ENCODE measurements around the gene P4HA1.
A peak's percentile ranks its signal among the peaks of the same experiment; 100 is the strongest.
"Not testable (repeated sequence)": the region's sequence is repeated elsewhere in the genome, so short reads cannot be mapped to it uniquely, and the experiment has no call there.

Gene P4HA1

DNA sequence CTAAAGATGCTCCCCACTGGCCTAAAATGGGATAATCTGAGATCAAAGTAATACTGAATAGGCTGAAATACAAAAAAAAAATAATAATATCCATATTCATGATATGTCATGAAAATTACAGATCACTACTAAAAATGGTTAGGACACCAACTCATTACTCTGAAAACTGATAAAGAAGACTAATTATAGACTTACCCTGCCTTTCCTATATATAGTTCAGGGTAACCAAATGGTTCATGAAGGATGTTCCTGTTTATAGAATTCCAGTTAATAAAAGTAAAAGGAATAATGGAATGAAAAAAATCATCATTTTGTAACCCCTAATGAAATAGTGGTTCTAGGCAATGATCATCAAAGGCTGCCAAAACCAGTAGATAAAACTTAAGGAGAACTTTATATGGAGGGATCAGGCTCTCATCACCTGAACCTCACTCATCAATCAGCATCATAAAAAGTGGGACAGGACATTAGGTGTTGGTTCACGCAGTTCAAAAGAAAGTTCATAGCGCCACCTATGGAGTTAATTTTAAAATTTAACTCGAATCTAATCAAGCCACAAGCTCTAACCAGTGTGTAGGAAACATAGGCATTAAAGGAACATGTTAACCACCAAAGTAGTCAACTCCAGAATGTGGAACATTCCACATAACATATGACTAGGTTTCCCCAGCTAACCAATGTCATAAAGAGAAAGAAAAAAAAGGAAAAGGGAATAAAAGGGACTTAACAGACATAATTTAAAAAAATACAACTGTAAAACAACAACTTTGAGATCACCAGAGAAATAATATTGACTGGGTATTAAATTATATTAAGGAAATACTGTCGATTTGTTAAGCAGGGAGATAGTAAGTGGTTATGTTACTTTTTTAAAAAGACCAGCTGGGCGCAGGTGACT, 35.7 kb downstream of the P4HA1 start:
- DNase-seq (ENCODE audit: insufficient read length) (no peak), FAIRE-seq (peak; percentile 63)
- TF ChIP-seq TAF1 (IDR thresholded peaks at IDR 0.05; ENCODE audit: borderline replicate concordance, low read depth, low read length) (no peak), POLR2AphosphoS5 (IDR thresholded peaks at IDR 0.05; ENCODE audit: low read depth, low read length) (no peak), POLR2A (IDR thresholded peaks at IDR 0.05; ENCODE audit: low read depth, low read length) (no peak)

DNA sequence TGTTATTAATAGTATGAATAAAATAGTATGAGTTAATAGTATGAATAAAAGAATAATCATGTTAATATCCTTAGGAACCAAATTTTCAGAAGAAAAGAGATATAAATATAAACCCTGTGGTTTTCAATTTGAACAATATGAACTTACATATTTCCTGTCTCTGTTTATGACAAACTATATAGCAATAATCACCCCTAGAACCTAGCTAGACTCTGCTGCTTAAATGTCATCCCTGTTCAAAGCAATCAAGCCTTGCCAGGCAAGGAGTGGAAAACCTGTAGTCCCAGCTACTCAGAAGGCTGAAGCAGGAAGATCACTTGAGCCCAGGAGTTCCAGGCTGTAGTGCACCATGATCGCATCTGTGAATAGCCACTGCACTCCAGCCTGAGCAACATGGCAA, 36.5 kb downstream of the P4HA1 start:
- no peak for TF ChIP-seq TAF1 (IDR thresholded peaks at IDR 0.05; ENCODE audit: borderline replicate concordance, low read depth, low read length)
- TF ChIP-seq POLR2A (IDR thresholded peaks at IDR 0.05; ENCODE audit: low read depth, low read length) = no peak
- no peak for TF ChIP-seq POLR2AphosphoS5 (IDR thresholded peaks at IDR 0.05; ENCODE audit: low read depth, low read length)
- DNase-seq (ENCODE audit: insufficient read length) = no peak
- FAIRE-seq = no peak

DNA sequence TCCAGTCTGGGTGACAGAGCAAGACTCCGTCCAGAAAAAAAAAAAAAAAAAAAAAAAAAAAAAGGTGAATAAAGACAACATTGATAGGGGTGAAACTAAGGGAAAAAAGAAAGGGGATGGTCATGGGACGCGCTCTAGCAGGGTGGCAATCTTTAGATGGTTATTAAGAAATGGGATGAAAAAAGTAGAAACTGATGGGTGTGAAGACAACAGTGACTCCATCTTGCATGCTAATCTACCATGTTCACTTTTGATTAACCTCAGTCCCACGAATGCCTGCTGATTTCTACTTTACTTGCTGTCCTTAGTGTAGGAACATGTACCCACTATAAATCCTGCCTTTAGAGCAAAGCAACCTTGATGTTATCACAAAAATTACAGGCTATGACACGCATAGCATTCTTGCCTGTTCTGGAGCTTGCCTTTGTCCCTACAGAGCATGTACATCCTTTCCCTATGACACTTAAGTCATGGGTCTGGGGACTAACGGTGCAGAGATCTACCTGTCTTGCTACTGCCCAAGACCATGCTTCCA, 38.5 kb downstream of the P4HA1 start:
- FAIRE-seq (no peak), DNase-seq (ENCODE audit: insufficient read length) (no peak)
- TF ChIP-seq POLR2A (IDR thresholded peaks at IDR 0.05; ENCODE audit: low read depth, low read length) (no peak), POLR2AphosphoS5 (IDR thresholded peaks at IDR 0.05; ENCODE audit: low read depth, low read length) (no peak), TAF1 (IDR thresholded peaks at IDR 0.05; ENCODE audit: borderline replicate concordance, low read depth, low read length) (no peak)

DNA sequence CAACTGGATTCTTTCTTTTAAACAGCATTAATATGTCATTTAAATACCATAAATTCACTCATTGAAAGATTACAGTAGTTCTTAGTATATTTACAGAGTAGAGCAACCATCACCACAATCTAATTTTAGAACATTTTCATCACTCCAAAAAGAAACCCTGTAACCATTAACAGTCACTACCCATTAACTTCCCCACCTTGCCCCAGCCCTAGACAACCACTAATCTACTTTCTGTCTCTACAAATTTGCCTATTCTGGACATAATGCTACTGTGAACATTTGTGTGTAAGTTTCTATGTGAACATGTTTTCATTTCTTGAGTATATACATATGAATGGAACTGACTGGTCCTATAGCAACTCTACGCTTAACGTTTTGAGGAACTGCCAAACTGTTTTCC, 42.4 kb downstream of the P4HA1 start:
- TF ChIP-seq TAF1 (IDR thresholded peaks at IDR 0.05; ENCODE audit: borderline replicate concordance, low read depth, low read length) (no peak), POLR2AphosphoS5 (IDR thresholded peaks at IDR 0.05; ENCODE audit: low read depth, low read length) (no peak), POLR2A (IDR thresholded peaks at IDR 0.05; ENCODE audit: low read depth, low read length) (no peak)
- FAIRE-seq (no peak), DNase-seq (ENCODE audit: insufficient read length) (no peak)

DNA sequence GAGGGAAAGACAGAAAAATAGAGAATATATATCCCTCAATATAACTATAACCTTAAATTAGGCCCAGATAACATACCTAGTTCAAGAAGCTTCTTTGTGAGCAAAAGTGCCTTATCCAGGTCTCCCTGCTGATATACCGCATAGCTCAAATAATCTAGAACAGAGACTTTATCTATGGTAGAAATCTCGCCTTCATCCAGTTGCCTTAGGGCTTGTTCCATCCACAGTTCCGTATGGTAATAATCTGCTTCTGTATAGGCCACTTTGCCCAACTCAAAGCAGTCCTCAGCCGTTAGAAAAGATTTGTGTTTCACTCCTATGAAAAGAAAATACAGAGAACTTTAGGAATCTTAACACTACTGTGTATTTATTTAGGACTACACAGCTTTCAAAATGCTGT, 43.4 kb downstream of the P4HA1 start:
- no peak for TF ChIP-seq POLR2A (IDR thresholded peaks at IDR 0.05; ENCODE audit: low read depth, low read length)
- TF ChIP-seq POLR2AphosphoS5 (IDR thresholded peaks at IDR 0.05; ENCODE audit: low read depth, low read length) = no peak
- TF ChIP-seq TAF1 (IDR thresholded peaks at IDR 0.05; ENCODE audit: borderline replicate concordance, low read depth, low read length) = no peak
- no peak for DNase-seq (ENCODE audit: insufficient read length)
- no peak for FAIRE-seq

DNA sequence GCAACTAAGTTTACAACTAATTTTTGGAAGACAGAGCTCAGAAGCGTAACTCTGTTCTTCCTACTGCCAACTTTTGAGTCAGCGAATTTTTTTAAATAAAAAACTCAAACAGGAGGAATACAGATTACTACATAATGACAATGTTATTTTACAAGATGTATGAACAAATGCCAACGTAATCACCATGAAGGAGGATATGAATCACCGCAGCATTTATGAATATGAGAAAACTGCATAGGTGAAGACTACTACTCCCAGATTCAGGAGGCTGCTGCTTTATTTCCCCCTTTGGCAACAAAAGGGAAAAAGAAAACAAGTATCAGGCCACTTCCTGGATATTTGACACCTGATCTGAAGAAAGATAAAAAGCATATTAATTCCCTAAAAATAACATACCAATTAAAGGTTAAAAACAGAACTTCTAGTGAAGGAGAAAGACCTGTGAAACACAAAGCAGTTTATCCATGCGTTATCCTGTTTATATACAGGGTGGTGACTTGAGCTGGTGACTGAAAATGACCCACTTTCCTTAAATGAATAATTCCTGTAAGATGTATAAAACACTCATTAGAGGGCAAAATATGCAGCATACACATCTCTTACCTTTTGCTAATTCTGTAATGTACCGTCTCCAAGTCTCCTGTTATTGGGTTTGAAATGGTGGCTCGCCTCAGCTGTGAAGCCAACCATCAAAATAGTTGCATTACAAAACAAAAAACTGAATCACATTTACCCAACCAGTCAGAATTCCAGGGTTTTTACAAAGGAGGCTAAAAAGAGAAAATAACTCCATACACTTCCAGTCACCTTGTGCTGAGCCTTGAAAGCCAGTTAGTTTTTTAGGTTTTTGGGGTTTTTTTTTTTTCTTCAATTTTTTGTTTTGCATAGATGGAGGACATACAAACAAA, 52.0 kb downstream of the P4HA1 start:
- no peak for TF ChIP-seq POLR2A (IDR thresholded peaks at IDR 0.05; ENCODE audit: low read depth, low read length)
- TF ChIP-seq TAF1 (IDR thresholded peaks at IDR 0.05; ENCODE audit: borderline replicate concordance, low read depth, low read length) = no peak
- no peak for TF ChIP-seq POLR2AphosphoS5 (IDR thresholded peaks at IDR 0.05; ENCODE audit: low read depth, low read length)
- FAIRE-seq (no peak), DNase-seq (ENCODE audit: insufficient read length) (no peak)

DNA sequence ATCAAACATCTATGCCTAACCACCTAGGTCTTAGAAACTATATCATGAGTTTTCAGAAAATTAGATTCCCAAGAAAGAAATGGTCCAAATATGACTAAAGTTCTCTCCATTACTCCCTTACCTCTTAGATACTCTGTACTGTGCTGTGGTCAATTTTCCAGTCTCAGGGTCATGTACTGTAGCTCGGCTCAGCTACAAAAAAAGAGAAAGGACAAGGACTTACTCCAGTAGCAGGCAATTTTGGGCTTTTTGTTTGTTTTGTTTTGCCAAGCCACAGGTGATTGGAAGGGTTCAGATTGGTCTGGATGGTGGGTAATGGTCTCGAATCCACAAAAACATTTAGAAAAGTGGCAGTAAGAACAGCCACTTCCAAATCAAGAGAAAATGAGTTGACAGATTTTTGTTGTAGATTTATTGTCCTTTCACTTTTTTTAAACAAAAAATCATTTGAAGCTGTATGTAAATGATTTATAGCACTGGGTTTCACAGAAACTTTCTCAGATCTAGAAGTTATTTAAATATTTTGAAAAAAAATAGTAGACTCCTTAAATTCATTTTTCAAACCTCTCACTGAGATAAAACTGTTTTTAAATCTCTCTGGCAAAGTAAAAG, 52.8 kb downstream of the P4HA1 start:
- DNase-seq (ENCODE audit: insufficient read length) (no peak), FAIRE-seq (peak; percentile 78)
- TF ChIP-seq TAF1 (IDR thresholded peaks at IDR 0.05; ENCODE audit: borderline replicate concordance, low read depth, low read length) = no peak

DNA sequence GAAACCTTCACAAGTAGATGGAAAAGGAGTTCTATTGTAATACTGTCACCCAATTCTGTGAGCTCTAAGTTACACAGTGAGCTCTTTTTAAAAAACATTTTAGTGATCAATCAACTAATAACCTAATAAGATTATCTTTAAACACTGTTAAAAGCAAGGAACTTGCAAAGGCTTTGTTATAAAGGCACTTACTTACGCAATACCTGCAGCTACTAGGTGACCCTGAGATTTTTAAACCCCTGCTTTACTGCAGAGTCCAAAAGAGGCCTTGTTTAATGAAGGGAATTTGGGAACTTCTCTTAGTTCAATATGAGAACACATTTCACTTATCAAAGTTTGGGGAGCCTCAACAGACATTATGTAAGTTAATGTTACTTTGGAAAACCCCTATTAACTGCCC, 53.3 kb downstream of the P4HA1 start:
- TF ChIP-seq POLR2A (IDR thresholded peaks at IDR 0.05; ENCODE audit: low read depth, low read length) = no peak
- no peak for TF ChIP-seq POLR2AphosphoS5 (IDR thresholded peaks at IDR 0.05; ENCODE audit: low read depth, low read length)
- no peak for TF ChIP-seq TAF1 (IDR thresholded peaks at IDR 0.05; ENCODE audit: borderline replicate concordance, low read depth, low read length)
- FAIRE-seq (no peak), DNase-seq (ENCODE audit: insufficient read length) (no peak)

DNA sequence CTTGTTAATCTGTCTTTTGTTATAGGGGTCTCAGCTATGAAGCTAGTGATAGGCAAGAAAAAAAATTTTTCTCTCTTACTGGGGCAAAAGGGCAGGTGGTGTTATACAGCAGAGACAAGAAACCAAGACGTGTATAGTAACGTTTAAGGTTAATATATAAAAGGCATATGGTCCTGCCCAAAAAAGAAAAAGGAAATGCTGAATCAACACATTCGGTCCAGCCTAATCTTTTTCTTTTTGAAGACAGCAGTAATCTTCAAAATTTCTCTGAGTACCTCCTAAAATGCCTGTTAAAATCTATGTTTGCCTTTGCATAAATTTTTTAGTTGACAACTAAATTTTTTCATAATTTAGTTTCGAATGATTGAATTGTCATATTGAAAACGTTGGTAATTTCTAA, 54.5 kb downstream of the P4HA1 start:
- TF ChIP-seq TAF1 (IDR thresholded peaks at IDR 0.05; ENCODE audit: borderline replicate concordance, low read depth, low read length) (no peak), POLR2AphosphoS5 (IDR thresholded peaks at IDR 0.05; ENCODE audit: low read depth, low read length) (no peak), POLR2A (IDR thresholded peaks at IDR 0.05; ENCODE audit: low read depth, low read length) (no peak)
- FAIRE-seq = no peak
- no peak for DNase-seq (ENCODE audit: insufficient read length)

DNA sequence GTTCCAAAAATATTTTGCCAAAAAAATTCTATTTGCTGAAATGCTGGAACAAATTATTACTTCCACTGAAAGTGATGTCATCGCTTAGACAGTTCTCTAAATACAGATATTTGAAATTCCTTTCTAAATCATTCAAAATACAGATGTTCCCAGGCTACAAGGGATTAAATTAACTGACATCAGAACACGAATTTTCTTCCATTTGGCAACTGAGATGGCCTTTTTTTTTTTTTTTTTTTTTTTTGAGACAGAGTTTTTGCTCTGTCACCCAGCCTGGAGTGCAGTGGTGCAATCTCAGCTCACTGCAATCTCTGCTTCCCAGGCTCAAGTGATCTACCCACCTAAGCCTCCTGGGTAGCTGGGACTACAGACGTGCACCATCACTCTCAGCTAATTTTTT, 57.0 kb downstream of the P4HA1 start:
- TF ChIP-seq TAF1 (IDR thresholded peaks at IDR 0.05; ENCODE audit: borderline replicate concordance, low read depth, low read length) (no peak), POLR2A (IDR thresholded peaks at IDR 0.05; ENCODE audit: low read depth, low read length) (no peak)
- FAIRE-seq (no peak), DNase-seq (ENCODE audit: insufficient read length) (no peak)

DNA sequence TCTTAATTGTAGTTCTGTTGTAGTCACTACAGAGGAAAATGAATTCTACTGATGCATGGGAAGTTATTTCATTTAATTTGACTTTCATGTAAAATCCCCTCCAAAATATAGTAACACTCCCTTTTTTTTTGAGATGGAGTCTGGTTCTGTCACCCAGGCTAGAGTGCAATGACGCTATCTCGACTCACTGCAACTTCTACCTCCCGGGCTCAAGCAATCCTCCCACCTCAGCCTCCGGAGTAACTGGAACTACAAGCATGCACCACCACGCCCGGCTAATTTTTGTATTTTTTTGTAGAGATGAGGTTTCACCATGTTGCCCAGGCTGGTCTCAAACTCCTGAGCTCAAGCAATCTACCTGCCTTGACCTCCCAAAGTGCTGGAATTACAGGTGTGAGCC, 60.4 kb downstream of the P4HA1 start:
- not testable (repeated sequence) for DNase-seq (ENCODE audit: insufficient read length); FAIRE-seq
